IMR-90 (cell line): Measurements from ENCODE around the gene SRCAP. TPM values are rescaled to one million over a fixed set of nuclear protein-coding genes. Genes with fewer than 3 reads are reported as not detected.
A peak's percentile ranks its signal among the peaks of the same experiment; 100 is the strongest.

Experiments used
- ATAC-seq: fragments of 200-7000 bp; cut with Tn5 transposase; 2 replicates; pipeline ENCODE4 v1.9.1; 2020; ENCODE audit warnings: low read depth, mild to moderate bottlenecking, moderate library complexity
- BruUV-seq: library from RNA; stranded (reverse); fragments of 400-500 nt; replicated peaks from 2 replicates; lab custom pipeline; 2021; lab: Mats Ljungman, UMichigan
- CTCF ChIA-PET: fragments of 300-600 bp; formaldehyde crosslinking; extraction: SDS; loops from one replicate; lab custom pipeline; 2021; ENCODE audit warnings: antibody characterized with exemption; lab: Yijun Ruan, JAX
- POLR2A ChIA-PET: fragments of 300-600 bp; sonication (Branson Sonifier 250); formaldehyde crosslinking; loops from one replicate; lab custom pipeline; 2022; ENCODE audit warnings: antibody characterized with exemption; ENCODE audit not compliant: unreplicated experiment; lab: Charles Lee
- DNase-seq: peaks from one replicate; pipeline ENCODE4 v3.0.0; 2013
- H2AFZ ChIP-seq: replicated peaks from 2 replicates; pipeline ENCODE3; 2013; ENCODE audit warnings: low read length, mild to moderate bottlenecking; ENCODE audit not compliant: poor library complexity
- H2AK5ac ChIP-seq: 2 replicates; pipeline ENCODE4 v1.6.1; 2013; ENCODE audit warnings: low read depth, low read length, inconsistent platforms
- H2AK9ac ChIP-seq: replicated peaks from 2 replicates; pipeline ENCODE3; 2013; ENCODE audit warnings: mild to moderate bottlenecking, low read depth, low read length, moderate library complexity; ENCODE audit not compliant: poor library complexity
- H2BK120ac ChIP-seq: 2 replicates; pipeline ENCODE4 v1.6.1; 2013; ENCODE audit warnings: low read depth, low read length, inconsistent platforms
- H2BK15ac ChIP-seq: 3 replicates; pipeline ENCODE4 v1.6.1; 2013; ENCODE audit warnings: low read depth, low read length, inconsistent platforms
- H2BK20ac ChIP-seq: 2 replicates; pipeline ENCODE4 v1.6.1; 2013; ENCODE audit warnings: low read depth, mild to moderate bottlenecking, inconsistent platforms, low read length, moderate library complexity
- H2BK5ac ChIP-seq: 2 replicates; pipeline ENCODE4 v1.6.1; 2013; ENCODE audit warnings: mild to moderate bottlenecking, low read depth, low read length, inconsistent platforms; ENCODE audit not compliant: poor library complexity, severe bottlenecking
- H3K14ac ChIP-seq: replicated peaks from 2 replicates; pipeline ENCODE4 v1.6.1; 2013; ENCODE audit warnings: low read depth, low read length, inconsistent platforms
- H3K18ac ChIP-seq: 2 replicates; pipeline ENCODE4 v1.6.1; 2013; ENCODE audit warnings: low read depth, low read length, control low read depth
- H3K23ac ChIP-seq: 2 replicates; pipeline ENCODE4 v1.6.1; 2013; ENCODE audit warnings: low read depth, low read length, inconsistent platforms
- H3K27ac ChIP-seq: 2 replicates; pipeline ENCODE4 v1.5.1; 2013; ENCODE audit warnings: mild to moderate bottlenecking, control low read depth, low read length; ENCODE audit not compliant: insufficient read depth
- H3K27me3 ChIP-seq: 2 replicates; pipeline ENCODE4 v1.6.1; 2013; ENCODE audit warnings: low read length; ENCODE audit not compliant: control insufficient read depth, insufficient read depth
- H3K36me3 ChIP-seq: 2 replicates; pipeline ENCODE4 v1.6.1; 2013; ENCODE audit warnings: low read length, mixed read lengths; ENCODE audit not compliant: control insufficient read depth, insufficient read depth
- H3K4ac ChIP-seq: 2 replicates; pipeline ENCODE4 v1.6.1; 2013; ENCODE audit warnings: low read depth, low read length, inconsistent platforms
- H3K4me1 ChIP-seq: 2 replicates; pipeline ENCODE4 v1.6.1; 2013; ENCODE audit warnings: low read length, mixed read lengths; ENCODE audit not compliant: control insufficient read depth, insufficient read depth
- H3K4me2 ChIP-seq: 2 replicates; pipeline ENCODE4 v1.6.1; 2013; ENCODE audit warnings: low read depth, mild to moderate bottlenecking, control low read depth, low read length, moderate library complexity
- H3K4me3 ChIP-seq: 2 replicates; pipeline ENCODE4 v1.5.1; 2013; ENCODE audit warnings: low read depth, mild to moderate bottlenecking, control low read depth, low read length, moderate library complexity; ENCODE audit not compliant: insufficient read depth
- H3K56ac ChIP-seq: 2 replicates; pipeline ENCODE4 v1.6.1; 2013; ENCODE audit warnings: low read length, inconsistent platforms; ENCODE audit not compliant: insufficient read depth; ENCODE audit errors: extremely low read depth
- H3K79me1 ChIP-seq, 2 experiments: 2 replicates each; pipeline ENCODE4 v1.6.1; 2013; ENCODE audit warnings: low read length in 2 of 2, inconsistent platforms in 1 of 2, low read depth in 1 of 2
- H3K9ac ChIP-seq: 2 replicates; pipeline ENCODE4 v1.6.1; 2013; ENCODE audit warnings: low read depth, low read length, control low read depth
- H3K9me1 ChIP-seq: 2 replicates; pipeline ENCODE4 v1.6.1; 2013; ENCODE audit warnings: low read length, inconsistent platforms; ENCODE audit not compliant: insufficient read depth
- H3K9me3 ChIP-seq: 2 replicates; pipeline ENCODE4 v1.6.1; 2013; ENCODE audit warnings: low read length; ENCODE audit not compliant: control insufficient read depth, insufficient read depth
- H4K20me1 ChIP-seq: 2 replicates; pipeline ENCODE4 v1.6.1; 2013; ENCODE audit warnings: low read length, inconsistent platforms; ENCODE audit not compliant: insufficient read depth
- H4K5ac ChIP-seq: 2 replicates; pipeline ENCODE4 v1.6.1; 2013; ENCODE audit warnings: mild to moderate bottlenecking, low read depth, low read length, control low read depth
- H4K8ac ChIP-seq, 2 experiments: 2 replicates each; pipeline ENCODE4 v1.6.1; 2013; ENCODE audit warnings: low read depth in 2 of 2, low read length in 2 of 2, control low read depth in 1 of 2, inconsistent platforms in 1 of 2
- H4K91ac ChIP-seq: 2 replicates; pipeline ENCODE4 v1.6.1; 2013; ENCODE audit warnings: low read depth, low read length, inconsistent platforms; ENCODE audit not compliant: insufficient read depth
- BHLHE40 ChIP-seq: fragments of 150-350 bp; IDR thresholded peaks from 2 replicates; pipeline ENCODE4 v1.6.1; 2016; ENCODE audit warnings: mild to moderate bottlenecking, low read depth, low read length
- CEBPB ChIP-seq: IDR thresholded peaks from 2 replicates; pipeline ENCODE4 v1.6.1; 2012; ENCODE audit warnings: low read depth, low read length, improper control_type of control experiment
- CHD1 ChIP-seq: IDR thresholded peaks from 2 replicates; pipeline ENCODE4 v1.6.1; 2012; ENCODE audit warnings: low read depth, low read length, improper control_type of control experiment
- MXI1 ChIP-seq: IDR thresholded peaks from 2 replicates; pipeline ENCODE4 v1.6.1; 2012; ENCODE audit warnings: low read depth, mild to moderate bottlenecking, low read length, moderate library complexity, borderline replicate concordance
- NFE2L2 ChIP-seq: fragments of 150-350 bp; IDR thresholded peaks from 2 replicates; pipeline ENCODE4 v1.6.1; 2016; ENCODE audit warnings: low read depth, mild to moderate bottlenecking, low read length
- POLR2A ChIP-seq: IDR thresholded peaks from 2 replicates; pipeline ENCODE4 v1.6.1; 2012; ENCODE audit warnings: mild to moderate bottlenecking, low read depth, low read length
- RAD21 ChIP-seq: IDR thresholded peaks from 2 replicates; pipeline ENCODE4 v1.6.1; 2012; ENCODE audit warnings: low read length, improper control_type of control experiment
- SMC3 ChIP-seq: fragments of 150-350 bp; IDR thresholded peaks from 2 replicates; pipeline ENCODE4 v1.6.1; 2016; ENCODE audit warnings: low read depth, mild to moderate bottlenecking, antibody characterized with exemption, low read length, moderate library complexity
- WGBS, 2 experiments: methylation state at CpG; one replicate each; pipeline versions ENCODE4 v1.1.5 to v1.1.7; 2013; ENCODE audit warnings: missing lambda C conversion rate in 2 of 2; ENCODE audit not compliant: insufficient read length in 1 of 2; ENCODE audit errors: extremely low coverage in 2 of 2; 5-methylcytosine and 5-hydroxymethylcytosine counted together
- dilution Hi-C: fragments of 300-500 bp; cut with HindIII; formaldehyde crosslinking; loops from one replicate; pipeline ENCODE4 v1.14.3; 2018; ENCODE audit warnings: low sequenced_read_pairs; ENCODE audit not compliant: unreplicated experiment
- in situ Hi-C: fragments of 300-500 bp; cut with MboI; formaldehyde crosslinking; loops from 3 replicates; pipeline ENCODE4 v1.14.3; 2019; ENCODE audit warnings: low sequenced_read_pairs, inconsistent platforms, mixed read lengths
- intact Hi-C: fragments of 100-400 bp; cut with micrococcal nuclease; formaldehyde crosslinking; loops from 2 replicates; pipeline ENCODE4 v1.10.0; 2022
- polyA plus RNA-seq, 3 experiments: library from polyadenylated mRNA; depleted of rRNA; stranded (reverse); fragments of >200 nt; gene quantifications; 2 replicates each; pipeline ENCODE4 v1.2.3, GENCODE V29; 2012; ENCODE audit warnings: low replicate concordance in 1 of 3
- total RNA-seq: library from RNA; depleted of rRNA; stranded (reverse); fragments of >200 nt; gene quantifications from 2 replicates; pipeline ENCODE4 v1.2.3, GENCODE V29; 2012
- TF ChIP-seq, protein P1 (sequence below): fragments of 150-350 bp; IDR thresholded peaks from 2 replicates; pipeline ENCODE4 v1.6.1; 2017; ENCODE audit warnings: mild to moderate bottlenecking, antibody characterized with exemption, low read length, low read depth
- TF ChIP-seq, protein P2 (sequence below): fragments of 150-350 bp; IDR thresholded peaks from 2 replicates; pipeline ENCODE4 v1.6.1; 2016; ENCODE audit warnings: low read depth, mild to moderate bottlenecking, low read length, moderate library complexity, borderline replicate concordance

SRCAP gene
- total and polyA plus RNA-seq, 2 of the 4 experiments (the other 2 are of a cell fraction): 4.5 to 8.2 TPM

- ATAC-seq (no peak), DNase-seq (no peak)
- Histone ChIP-seq H4K91ac (no peak overlapping the region), H3K9me3 (no peaks in the 10 kb centered on the region), H4K8ac (no peak overlapping the region), H3K27ac (no peak overlapping the region), H3K79me1 (peaks cover 12 to 48% of the 10 kb centered on the region in 2 experiments), H3K36me3 (peaks cover 56% of the 10 kb centered on the region), H4K20me1 (peaks cover 8% of the 10 kb centered on the region; the same call in 1 of the 2 replicates), H3K56ac (no peak overlapping the region), H2BK5ac (no peak overlapping the region), H3K18ac (no peak overlapping the region), H3K23ac (no peak overlapping the region), H3K4me3 (no peak overlapping the region), H3K27me3 (no peaks in the 10 kb centered on the region), H3K4me1 (peaks cover 14% of the 10 kb centered on the region), H3K4ac (no peak overlapping the region), H2BK120ac (no peak overlapping the region), H3K9me1 (peaks cover 15% of the 10 kb centered on the region), H2AK5ac (0 out of 2 replicates have a peak overlapping the region, but pooled peaks have one; percentile 20), H2BK15ac (no peak overlapping the region), H2BK20ac (no peak overlapping the region), H2AK9ac (no peak overlapping the region), H3K9ac (no peak overlapping the region), H3K14ac (no peak overlapping the region), H2AFZ (no peak overlapping the region), H3K4me2 (no peak overlapping the region), H4K5ac (peak overlapping the region; percentile 37; the same call in 1 of the 2 replicates)
- TF ChIP-seq NFE2L2: no peak
- no peak for TF ChIP-seq CHD1
- TF ChIP-seq SMC3: no peak
- no peak for TF ChIP-seq CEBPB
- TF ChIP-seq, protein P1, sequence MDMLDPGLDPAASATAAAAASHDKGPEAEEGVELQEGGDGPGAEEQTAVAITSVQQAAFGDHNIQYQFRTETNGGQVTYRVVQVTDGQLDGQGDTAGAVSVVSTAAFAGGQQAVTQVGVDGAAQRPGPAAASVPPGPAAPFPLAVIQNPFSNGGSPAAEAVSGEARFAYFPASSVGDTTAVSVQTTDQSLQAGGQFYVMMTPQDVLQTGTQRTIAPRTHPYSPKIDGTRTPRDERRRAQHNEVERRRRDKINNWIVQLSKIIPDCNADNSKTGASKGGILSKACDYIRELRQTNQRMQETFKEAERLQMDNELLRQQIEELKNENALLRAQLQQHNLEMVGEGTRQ: no peak
- no peak for TF ChIP-seq RAD21
- no peak for TF ChIP-seq MXI1
- no peak for TF ChIP-seq BHLHE40
- no peak for TF ChIP-seq POLR2A
- TF ChIP-seq, protein P2, sequence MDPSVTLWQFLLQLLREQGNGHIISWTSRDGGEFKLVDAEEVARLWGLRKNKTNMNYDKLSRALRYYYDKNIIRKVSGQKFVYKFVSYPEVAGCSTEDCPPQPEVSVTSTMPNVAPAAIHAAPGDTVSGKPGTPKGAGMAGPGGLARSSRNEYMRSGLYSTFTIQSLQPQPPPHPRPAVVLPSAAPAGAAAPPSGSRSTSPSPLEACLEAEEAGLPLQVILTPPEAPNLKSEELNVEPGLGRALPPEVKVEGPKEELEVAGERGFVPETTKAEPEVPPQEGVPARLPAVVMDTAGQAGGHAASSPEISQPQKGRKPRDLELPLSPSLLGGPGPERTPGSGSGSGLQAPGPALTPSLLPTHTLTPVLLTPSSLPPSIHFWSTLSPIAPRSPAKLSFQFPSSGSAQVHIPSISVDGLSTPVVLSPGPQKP: no peak
- WGBS, 2 experiments: 97% methylated on average over 15 of the region's 37 CpGs; no CpG with 5 or more reads in 1 of the 2 experiments
- ChIA-PET CTCF (no interaction called here), POLR2A (no interaction called here)
- intact Hi-C loops (no loop called here), dilution Hi-C loops (no loop called here), in situ Hi-C loops (no loop called here)
- no TSS peak for BruUV-seq
Measured at GRCh38 chr16:30738984-30739951, 40.3 kb downstream of the SRCAP start.
